CD4-positive, alpha-beta T cell (primary cell): ENCODE results near the gene SUB1. TPM values are rescaled to one million over a fixed set of nuclear protein-coding genes. Genes with fewer than 3 reads are reported as not detected.

ENCODE experiments used
- ATAC-seq: fragments of 200-7000 bp; cut with Tn5 transposase; one replicate; pipeline ENCODE4 v1.10.0; 2022; ENCODE audit warnings: mild to moderate bottlenecking; ENCODE audit not compliant: poor library complexity
- CTCF ChIA-PET: fragments of 350-600 bp; sonication (Branson Sonifier 250); formaldehyde crosslinking; loops from one replicate; lab custom pipeline; 2021; ENCODE audit warnings: antibody characterized with exemption, inconsistent platforms; lab: Charles Lee
- POLR2A ChIA-PET: fragments of 350-600 bp; sonication (Branson Sonifier 250); formaldehyde crosslinking; loops from one replicate; lab custom pipeline; 2021; ENCODE audit warnings: antibody characterized with exemption, inconsistent platforms; lab: Charles Lee
- DNase-seq, 14 experiments: peaks; one replicate each; pipeline ENCODE4 v3.0.0-alpha.2; 2013 to 2020; ENCODE audit warnings: mixed read lengths in 2 of 14
- H3K27ac ChIP-seq, 2 donors: one replicate each; pipeline versions ENCODE4 v1.5.1 to v1.7.0; 2013; ENCODE audit warnings: low read length in 2 of 2, low read depth in 1 of 2, mild to moderate bottlenecking in 1 of 2
- H3K27me3 ChIP-seq, 2 experiments: 1 replicate in 1 of 2; 2 replicates in 1 of 2; pipeline versions ENCODE4 v1.6.1 to v1.7.0; 2013; ENCODE audit warnings: low read length in 2 of 2, control low read depth in 1 of 2, mild to moderate bottlenecking in 1 of 2, moderate library complexity in 1 of 2; ENCODE audit not compliant: insufficient read depth in 2 of 2, control insufficient read depth in 1 of 2
- H3K36me3 ChIP-seq: one replicate; pipeline ENCODE4 v1.6.1; 2013; ENCODE audit warnings: low read length, control low read depth; ENCODE audit not compliant: insufficient read depth
- H3K4me1 ChIP-seq: one replicate; pipeline ENCODE4 v1.6.1; 2013; ENCODE audit warnings: low read length, control low read depth; ENCODE audit not compliant: insufficient read depth
- H3K4me3 ChIP-seq: one replicate; pipeline ENCODE4 v1.5.1; 2013; ENCODE audit warnings: mild to moderate bottlenecking, low read length, moderate library complexity
- H3K9me3 ChIP-seq, 2 experiments: 1 replicate in 1 of 2; 2 replicates in 1 of 2; pipeline versions ENCODE4 v1.6.1 to v1.7.0; 2013; ENCODE audit warnings: low read length in 2 of 2, mild to moderate bottlenecking in 2 of 2, control low read depth in 1 of 2, moderate library complexity in 1 of 2; ENCODE audit not compliant: control insufficient read depth in 1 of 2, insufficient read depth in 1 of 2
- H3K27ac Mint-ChIP-seq: one replicate; pipeline ENCODE4 v1.8.0; 2020; ENCODE audit warnings: mixed read lengths
- H3K27me3 Mint-ChIP-seq: one replicate; pipeline ENCODE4 v1.8.0; 2021; ENCODE audit warnings: mixed read lengths
- H3K36me3 Mint-ChIP-seq: one replicate; pipeline ENCODE4 v1.8.0; 2021; ENCODE audit warnings: low read depth, mixed read lengths
- H3K4me1 Mint-ChIP-seq: one replicate; pipeline ENCODE4 v1.8.0; 2021; ENCODE audit warnings: low read depth, mixed read lengths
- H3K4me3 Mint-ChIP-seq: one replicate; pipeline ENCODE4 v1.8.0; 2020; ENCODE audit warnings: mild to moderate bottlenecking, mixed read lengths
- H3K9me3 Mint-ChIP-seq: one replicate; pipeline ENCODE4 v1.8.0; 2020; ENCODE audit warnings: mixed read lengths
- CTCF ChIP-seq: fragments of 200-600 bp; IDR thresholded peaks from one replicate; pipeline ENCODE4 v1.8.0; 2022; ENCODE audit warnings: antibody characterized with exemption, mild to moderate bottlenecking
- intact Hi-C, 2 experiments: fragments of 100-400 bp; cut with DNase I in 1 of 2; cut with micrococcal nuclease in 1 of 2; formaldehyde crosslinking; loops; one replicate each; pipeline versions ENCODE4 v1.15.1 to v1.9.0; 2023 to 2025; cut with DNase I, micrococcal nuclease
- total RNA-seq, 174 experiments: library from RNA in 2 of 174; stranded (reverse) in 2 of 174; gene quantifications; one replicate each; pipeline ENCODE4 v1.2.3 and lab custom pipeline; 2021 to 2026

The SUB1 gene
- total RNA-seq, 2 experiments from 2014 or later, result 327 to 344 TPM

GRCh38 chr5:32638309-32638708 lies 53.0 kb downstream of the SUB1 start:
- no peak for TF ChIP-seq CTCF
- no peaks in the 10 kb centered on the region for H3K27me3 ChIP-seq
- intact Hi-C loops, result no loop called here
- H3K9me3 ChIP-seq, result no peaks in the 10 kb centered on the region
- no peak overlapping the region for H3K27ac ChIP-seq
- Mint-ChIP-seq H3K36me3 (no peaks in the 10 kb centered on the region), H3K4me1 (no peaks in the 10 kb centered on the region), H3K4me3 (no peak overlapping the region), H3K27ac (no peak overlapping the region), H3K9me3 (no peaks in the 10 kb centered on the region), H3K27me3 (no peaks in the 10 kb centered on the region)
- H3K4me3 ChIP-seq, result no peak overlapping the region
- ChIA-PET POLR2A (no interaction called here), CTCF (no interaction called here)
- no peaks in the 10 kb centered on the region for H3K4me1 ChIP-seq
- no peaks in the 10 kb centered on the region for H3K36me3 ChIP-seq
- peak in 1 of 14 experiments; percentile 1 for DNase-seq
- ATAC-seq, result no peak

GRCh38 chr5:32639943-32640342 lies 54.6 kb downstream of the SUB1 start:
- no peak overlapping the region for H3K27ac ChIP-seq
- no peak for TF ChIP-seq CTCF
- no peak for ATAC-seq
- no peak for DNase-seq
- intact Hi-C loops, result no loop called here
- Mint-ChIP-seq H3K27me3 (no peaks in the 10 kb centered on the region), H3K36me3 (no peaks in the 10 kb centered on the region), H3K27ac (no peak overlapping the region), H3K4me3 (no peak overlapping the region), H3K9me3 (no peaks in the 10 kb centered on the region), H3K4me1 (no peaks in the 10 kb centered on the region)
- H3K27me3 ChIP-seq, result no peaks in the 10 kb centered on the region
- CTCF ChIA-PET, result no interaction called here
- POLR2A ChIA-PET, result no interaction called here
- H3K9me3 ChIP-seq, result no peaks in the 10 kb centered on the region
- H3K36me3 ChIP-seq, result no peaks in the 10 kb centered on the region
- H3K4me3 ChIP-seq, result no peak overlapping the region
- H3K4me1 ChIP-seq, result no peaks in the 10 kb centered on the region

GRCh38 chr5:32642276-32643002 lies 57.1 kb downstream of the SUB1 start:
- Histone ChIP-seq H3K27me3 (no peaks in the 10 kb centered on the region), H3K36me3 (no peaks in the 10 kb centered on the region), H3K4me3 (no peak overlapping the region), H3K27ac (no peak overlapping the region), H3K4me1 (no peaks in the 10 kb centered on the region), H3K9me3 (no peaks in the 10 kb centered on the region)
- intact Hi-C loops, result no loop called here
- ATAC-seq (no peak), DNase-seq (no peak)
- H3K4me3 Mint-ChIP-seq, result no peak overlapping the region
- CTCF ChIA-PET, result no interaction called here
- no peak for TF ChIP-seq CTCF
- H3K27ac Mint-ChIP-seq, result no peak overlapping the region
- H3K4me1 Mint-ChIP-seq, result no peaks in the 10 kb centered on the region
- no peaks in the 10 kb centered on the region for H3K27me3 Mint-ChIP-seq
- H3K36me3 Mint-ChIP-seq, result no peaks in the 10 kb centered on the region
- no peaks in the 10 kb centered on the region for H3K9me3 Mint-ChIP-seq
- POLR2A ChIA-PET, result no interaction called here
